ENCODE data around the gene KRTAP5-4.
"Not testable (repeated sequence)": the region's sequence is repeated elsewhere in the genome, so short reads cannot be mapped to it uniquely, and the experiment has no call there.

The KRTAP5-4 gene

GRCh38 chr11:1667906-1668305, 46.0 kb upstream of the KRTAP5-4 start:
- in situ Hi-C loops (cut with MboI; ENCODE audit: low sequenced_read_pairs, unreplicated experiment): loop anchor here (25.0 kb wide), 1 partner anchor 494 kb away; the partner anchor contains the start of genes INS and TH
- DNase-seq (ENCODE audit: low spot score): no peak
- no peak for TF ChIP-seq CTCF (IDR thresholded peaks at IDR 0.05; ENCODE audit: borderline replicate concordance, control extremely low read depth, extremely low read depth, insufficient read depth, missing control alignments)

- no peak for TF ChIP-seq CTCF (IDR thresholded peaks at IDR 0.05; ENCODE audit: borderline replicate concordance, control extremely low read depth, extremely low read depth, insufficient read depth, missing control alignments)
- no peak for DNase-seq (ENCODE audit: low spot score)
- in situ Hi-C loops (cut with MboI; ENCODE audit: low sequenced_read_pairs, unreplicated experiment): loop anchor here (25.0 kb wide), 1 partner anchor 495 kb away; the partner anchor contains the start of genes INS and TH
These were observed 45.3 kb upstream of the KRTAP5-4 start for GRCh38 chr11:1667121-1667850.

GRCh38 chr11:1665313-1665712, 43.4 kb upstream of the KRTAP5-4 start:
- DNase-seq (ENCODE audit: low spot score): no peak
- no peak for TF ChIP-seq CTCF (IDR thresholded peaks at IDR 0.05; ENCODE audit: borderline replicate concordance, control extremely low read depth, extremely low read depth, insufficient read depth, missing control alignments)
- in situ Hi-C loops (cut with MboI; ENCODE audit: low sequenced_read_pairs, unreplicated experiment): loop anchor here (25.0 kb wide), 1 partner anchor 497 kb away; the partner anchor contains the start of genes INS and TH

- in situ Hi-C loops (cut with MboI; ENCODE audit: low sequenced_read_pairs, unreplicated experiment): loop anchor here (25.0 kb wide), 1 partner anchor 500 kb away; the partner anchor contains the start of genes INS and TH
- DNase-seq (ENCODE audit: low spot score): not testable (repeated sequence)
These were observed 40.9 kb upstream of the KRTAP5-4 start for GRCh38 chr11:1662699-1663283.

GRCh38 chr11:1661454-1662269, 39.7 kb upstream of the KRTAP5-4 start:
- in situ Hi-C loops (cut with MboI; ENCODE audit: low sequenced_read_pairs, unreplicated experiment): loop anchor here (25.0 kb wide), 1 partner anchor 501 kb away; the partner anchor contains the start of genes INS and TH

GRCh38 chr11:1660111-1660867, 38.4 kb upstream of the KRTAP5-4 start:
- no peak for TF ChIP-seq CTCF (IDR thresholded peaks at IDR 0.05; ENCODE audit: borderline replicate concordance, control extremely low read depth, extremely low read depth, insufficient read depth, missing control alignments)
- in situ Hi-C loops (cut with MboI; ENCODE audit: low sequenced_read_pairs, unreplicated experiment): loop anchor here (25.0 kb wide), 1 partner anchor 502 kb away; the partner anchor contains the start of genes INS and TH
- DNase-seq (ENCODE audit: low spot score): no peak

More at GRCh38 chr11:1661454-1662269, 39.7 kb upstream of the KRTAP5-4 start:
- DNase-seq (ENCODE audit: low spot score): not testable (repeated sequence)

GRCh38 chr11:1659506-1659905, 37.6 kb upstream of the KRTAP5-4 start:
- no peak for TF ChIP-seq CTCF (IDR thresholded peaks at IDR 0.05; ENCODE audit: borderline replicate concordance, control extremely low read depth, extremely low read depth, insufficient read depth, missing control alignments)
- DNase-seq (ENCODE audit: low spot score): no peak
- in situ Hi-C loops (cut with MboI; ENCODE audit: low sequenced_read_pairs, unreplicated experiment): loop anchor here (25.0 kb wide), 1 partner anchor 503 kb away; the partner anchor contains the start of genes INS and TH

All from GM13976 (cell line).